DMS153 (cell line): ENCODE data around the gene TTLL11.
"Not testable (repeated sequence)": the region's sequence is repeated elsewhere in the genome, so short reads cannot be mapped to it uniquely, and the experiment has no call there.

Experiments
- DNase-seq: peaks from one replicate; lab custom pipeline; 2025; lab: John Stamatoyannopoulos, UW

Gene TTLL11

GRCh38 chr9:121814594-121814993 lies 278.5 kb downstream of the TTLL11 start:
- no peak for DNase-seq

GRCh38 chr9:121813519-121814210 lies 279.4 kb downstream of the TTLL11 start:
- DNase-seq: no peak

GRCh38 chr9:121812159-121812735 lies 280.9 kb downstream of the TTLL11 start:
- no peak for DNase-seq

- no peak for DNase-seq
Observed at GRCh38 chr9:121811751-121812150, 281.4 kb downstream of the TTLL11 start.

GRCh38 chr9:121811140-121811539 lies 282.0 kb downstream of the TTLL11 start:
- DNase-seq: no peak

GRCh38 chr9:121810489-121810888 lies 282.6 kb downstream of the TTLL11 start:
- DNase-seq: no peak

- DNase-seq: no peak
Observed at GRCh38 chr9:121809356-121810050, 283.6 kb downstream of the TTLL11 start.

GRCh38 chr9:121808781-121809180 lies 284.3 kb downstream of the TTLL11 start:
- DNase-seq: no peak

- DNase-seq: no peak
Observed at GRCh38 chr9:121807823-121808278, 285.3 kb downstream of the TTLL11 start.

GRCh38 chr9:121807069-121807822 lies 285.9 kb downstream of the TTLL11 start:
- DNase-seq: no peak

- no peak for DNase-seq
Observed at GRCh38 chr9:121802753-121803152, 290.4 kb downstream of the TTLL11 start.

- DNase-seq: no peak
Observed at GRCh38 chr9:121801579-121801978, 291.5 kb downstream of the TTLL11 start.

GRCh38 chr9:121800376-121800775 lies 292.7 kb downstream of the TTLL11 start:
- DNase-seq: no peak

- DNase-seq: no peak
Observed at GRCh38 chr9:121798941-121799340, 294.2 kb downstream of the TTLL11 start.

GRCh38 chr9:121797081-121797480 lies 296.0 kb downstream of the TTLL11 start:
- no peak for DNase-seq

GRCh38 chr9:121794334-121794733 lies 298.8 kb downstream of the TTLL11 start:
- not testable (repeated sequence) for DNase-seq

GRCh38 chr9:121792476-121792875 lies 300.6 kb downstream of the TTLL11 start:
- DNase-seq: not testable (repeated sequence)

- no peak for DNase-seq
Observed at GRCh38 chr9:121790841-121791240, 302.3 kb downstream of the TTLL11 start.

- DNase-seq: no peak
Observed at GRCh38 chr9:121788686-121789366, 304.3 kb downstream of the TTLL11 start.

- DNase-seq: no peak
Observed at GRCh38 chr9:121786998-121787422, 306.1 kb downstream of the TTLL11 start.

GRCh38 chr9:121786543-121786948 lies 306.6 kb downstream of the TTLL11 start:
- DNase-seq: no peak
